HK-2 (cell line): ENCODE measurements around the gene PPM1F.

Source experiments
- DNase-seq: peaks from one replicate; pipeline ENCODE4 v3.0.0-alpha.2; 2018; ENCODE audit not compliant: unreplicated experiment

The PPM1F gene

DNA sequence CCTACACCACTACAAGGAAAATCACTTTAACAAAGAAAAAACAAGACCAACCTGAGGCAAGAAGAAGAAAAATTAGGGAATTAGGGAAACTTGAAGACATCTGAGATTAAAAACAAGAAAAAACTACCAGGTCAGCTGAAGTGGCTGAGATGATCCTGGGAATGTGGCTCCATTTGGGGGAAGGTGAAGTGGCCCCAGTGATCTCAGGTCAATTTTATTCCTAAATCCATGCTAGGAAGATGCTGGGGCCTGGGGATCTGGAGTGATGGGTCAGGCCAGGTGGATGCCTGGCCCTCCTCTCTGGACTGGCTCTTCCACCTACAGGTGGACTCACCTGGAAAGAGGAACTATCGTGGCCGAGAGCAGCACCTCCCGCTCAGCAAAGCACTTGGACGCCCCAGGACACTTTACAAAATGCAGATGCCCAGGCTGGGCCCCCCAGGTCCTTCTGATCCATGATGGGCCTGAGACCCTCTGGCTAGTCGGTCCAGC is 23.3 kb upstream of the PPM1F start:
- DNase-seq, result no peak

DNA sequence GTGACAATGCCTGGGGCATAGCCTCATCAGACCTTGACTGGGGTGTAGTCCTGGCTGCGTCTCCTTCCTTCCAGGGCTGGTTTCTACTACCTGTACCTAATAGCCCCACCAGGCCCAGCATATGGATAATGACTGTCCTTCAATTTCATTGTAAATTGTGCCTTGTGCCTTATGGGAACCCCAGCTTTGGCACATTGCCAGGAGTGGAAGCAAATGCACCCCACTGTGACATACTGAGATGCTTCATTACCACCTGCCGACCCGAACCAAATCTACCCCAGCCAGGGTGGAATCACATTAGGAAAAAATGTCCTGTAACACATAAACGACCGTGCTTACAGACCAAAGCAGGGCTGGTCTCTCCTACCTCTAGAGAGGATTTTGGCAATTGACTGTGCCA is 22.6 kb upstream of the PPM1F start:
- DNase-seq, result no peak

DNA sequence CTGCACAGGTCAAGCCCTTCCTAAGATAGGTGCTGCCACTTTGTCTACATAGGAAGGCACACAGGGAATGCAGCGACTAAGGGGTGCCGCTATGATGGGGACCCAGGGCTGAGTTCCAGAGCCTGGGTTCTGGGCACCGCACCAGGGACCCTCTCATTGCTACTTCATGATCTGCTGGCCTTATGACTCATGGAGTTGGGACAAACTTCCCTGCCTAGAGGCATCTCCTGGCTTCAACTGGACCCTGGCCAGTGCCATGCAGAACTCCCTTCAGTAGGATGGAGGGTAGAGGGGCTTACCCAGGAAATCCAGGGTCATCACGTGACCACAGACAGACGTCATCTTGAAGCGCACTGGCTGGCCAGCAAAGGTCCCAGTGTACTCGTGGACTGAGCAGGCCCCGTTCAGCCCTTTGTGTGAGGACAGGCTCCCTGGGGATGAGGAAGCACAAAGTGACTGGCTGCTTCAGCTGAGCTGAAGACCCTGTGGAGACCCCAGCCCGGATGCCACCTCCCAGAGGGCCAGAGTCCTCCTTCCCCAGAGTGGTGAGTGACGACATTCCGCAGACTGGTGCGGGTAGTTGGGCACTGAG is 21.5 kb upstream of the PPM1F start:
- DNase-seq, result no peak

DNA sequence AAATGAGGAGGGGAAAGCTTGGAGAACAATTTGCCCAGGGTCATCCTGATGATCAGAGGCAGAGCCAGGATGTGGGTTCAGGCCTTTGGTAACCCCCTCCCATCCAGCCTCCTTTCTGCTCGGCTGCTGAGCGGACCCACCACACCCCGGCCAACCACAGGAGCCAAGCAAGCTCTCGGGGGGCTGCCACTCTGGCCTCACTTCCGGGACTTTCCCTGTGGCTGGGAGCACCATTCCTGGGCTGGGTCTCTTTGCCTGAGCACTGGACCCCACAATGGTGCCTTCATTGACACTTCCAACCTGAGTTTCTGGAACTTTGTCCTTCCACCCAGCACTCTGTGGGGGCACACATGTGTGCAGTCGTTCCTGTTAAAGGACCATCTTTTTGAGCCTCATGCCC is 20.2 kb upstream of the PPM1F start:
- DNase-seq, result no peak

DNA sequence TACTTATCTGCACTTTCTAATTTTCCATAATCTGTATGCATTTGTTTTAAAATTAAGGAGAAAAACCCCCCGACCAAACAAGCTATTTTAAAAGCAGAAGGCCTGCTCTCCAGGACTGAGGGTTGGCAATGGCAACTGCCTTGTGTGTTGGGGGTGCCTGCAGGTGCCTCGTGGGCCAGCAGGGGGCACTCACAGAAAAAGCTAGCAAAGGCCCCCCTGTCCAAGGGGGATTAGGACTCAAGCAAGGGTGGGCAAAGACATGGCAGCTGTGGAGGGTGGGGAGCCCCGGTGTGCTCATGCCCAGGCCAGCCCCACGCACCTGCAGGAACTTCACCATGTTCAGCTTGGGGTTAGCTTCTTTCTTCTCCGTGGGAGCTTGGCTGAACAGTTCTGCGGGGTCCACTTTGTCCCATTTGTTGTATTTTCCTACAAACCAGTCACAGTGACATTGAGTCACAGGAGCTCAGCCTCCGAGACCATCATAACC is 19.7 kb upstream of the PPM1F start:
- DNase-seq, result no peak

DNA sequence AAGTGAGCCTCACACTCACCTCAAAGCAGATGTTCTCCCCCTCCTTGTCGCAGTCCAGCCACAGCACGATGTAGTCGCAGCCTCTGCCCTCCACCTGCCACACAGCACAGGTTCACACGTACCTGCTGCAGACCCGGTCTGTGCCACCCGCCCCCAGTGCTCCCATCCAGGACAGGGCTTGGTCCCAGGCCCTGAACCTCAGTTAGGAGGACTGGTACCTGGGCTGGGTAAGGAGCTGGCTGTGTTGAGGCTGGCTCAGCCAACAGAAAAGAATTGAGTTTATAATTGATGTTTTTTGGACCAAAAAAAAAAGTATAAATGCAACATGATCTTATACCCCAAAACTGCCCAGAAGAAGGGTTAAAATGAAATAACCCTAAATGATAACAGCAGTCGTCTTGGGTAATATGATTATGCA is 19.2 kb upstream of the PPM1F start:
- DNase-seq, result no peak

DNA sequence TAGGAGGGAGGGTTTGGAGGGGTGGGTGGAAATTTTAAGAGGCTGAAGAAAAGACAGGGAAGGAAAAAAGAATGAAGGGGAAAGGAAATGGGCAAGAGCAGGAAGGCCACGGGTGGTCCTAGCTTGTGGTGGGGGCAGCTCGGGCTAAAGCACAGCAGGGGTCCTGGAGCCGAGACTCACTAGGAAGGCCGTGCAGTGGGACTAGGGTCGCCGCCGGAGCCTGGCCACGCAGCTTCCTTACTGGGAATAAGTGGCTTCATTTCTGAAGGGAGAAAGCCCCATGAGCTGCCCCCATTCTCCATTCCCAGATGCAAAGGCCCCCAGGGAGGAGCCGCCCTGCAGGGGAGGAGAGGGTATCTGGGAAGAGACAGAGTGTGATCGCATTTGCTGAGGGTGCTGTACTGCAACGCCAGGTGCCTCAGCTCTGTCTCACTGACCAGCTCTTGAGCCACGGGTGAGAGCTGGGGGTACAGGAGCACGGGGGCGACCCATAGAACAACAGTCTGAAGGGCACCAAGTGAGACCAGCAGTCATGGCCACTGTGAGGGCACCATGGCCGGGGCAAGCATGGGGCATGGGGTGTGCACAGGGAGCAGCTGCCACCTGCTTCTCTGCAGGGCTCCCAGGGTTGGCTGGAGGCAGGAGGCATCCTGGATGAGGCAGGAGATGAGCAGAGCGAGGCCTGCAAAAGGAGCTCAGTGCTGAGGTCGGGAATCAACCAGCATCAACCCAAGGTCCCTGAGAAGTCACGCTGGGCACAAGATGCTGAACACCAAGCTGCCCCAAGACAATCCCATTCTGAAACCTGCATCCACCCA is 18.4 kb upstream of the PPM1F start:
- no peak for DNase-seq

DNA sequence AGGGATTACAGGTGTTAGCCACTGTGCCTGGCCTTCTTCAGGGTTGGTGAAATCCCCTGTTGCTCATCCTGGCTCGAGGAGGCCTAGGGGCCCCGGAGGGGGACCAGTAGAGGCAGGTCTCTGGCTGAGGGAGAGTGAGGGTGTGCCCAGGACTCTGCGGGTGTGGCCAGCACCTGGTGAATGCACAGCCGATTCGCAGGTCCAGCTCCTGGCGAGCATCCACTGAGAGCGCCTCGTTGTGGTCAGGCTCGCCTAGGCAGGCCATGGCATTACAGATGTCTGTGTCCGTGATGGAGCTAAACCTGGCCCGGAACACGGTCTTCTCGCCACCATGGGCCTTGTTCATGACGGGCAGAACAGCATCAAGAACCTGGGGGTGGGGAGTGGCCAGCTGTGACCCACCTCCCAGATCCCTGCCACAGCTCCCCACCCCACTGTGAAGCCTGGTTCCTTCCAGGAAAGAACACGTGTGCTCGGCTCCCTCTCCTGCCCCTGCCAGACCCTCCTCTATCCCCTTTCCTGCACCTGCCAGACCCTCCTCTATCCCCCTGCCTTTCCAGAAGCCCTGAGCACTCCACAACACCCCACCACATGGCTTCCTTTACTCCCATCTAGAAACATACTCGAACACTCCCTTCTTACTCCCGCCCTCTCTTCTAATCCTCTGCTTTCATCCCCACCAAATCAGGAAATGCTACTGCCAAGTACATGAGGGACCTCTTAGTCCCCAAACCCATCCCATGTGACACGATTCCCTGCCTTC is 17.6 kb upstream of the PPM1F start:
- no peak for DNase-seq

DNA sequence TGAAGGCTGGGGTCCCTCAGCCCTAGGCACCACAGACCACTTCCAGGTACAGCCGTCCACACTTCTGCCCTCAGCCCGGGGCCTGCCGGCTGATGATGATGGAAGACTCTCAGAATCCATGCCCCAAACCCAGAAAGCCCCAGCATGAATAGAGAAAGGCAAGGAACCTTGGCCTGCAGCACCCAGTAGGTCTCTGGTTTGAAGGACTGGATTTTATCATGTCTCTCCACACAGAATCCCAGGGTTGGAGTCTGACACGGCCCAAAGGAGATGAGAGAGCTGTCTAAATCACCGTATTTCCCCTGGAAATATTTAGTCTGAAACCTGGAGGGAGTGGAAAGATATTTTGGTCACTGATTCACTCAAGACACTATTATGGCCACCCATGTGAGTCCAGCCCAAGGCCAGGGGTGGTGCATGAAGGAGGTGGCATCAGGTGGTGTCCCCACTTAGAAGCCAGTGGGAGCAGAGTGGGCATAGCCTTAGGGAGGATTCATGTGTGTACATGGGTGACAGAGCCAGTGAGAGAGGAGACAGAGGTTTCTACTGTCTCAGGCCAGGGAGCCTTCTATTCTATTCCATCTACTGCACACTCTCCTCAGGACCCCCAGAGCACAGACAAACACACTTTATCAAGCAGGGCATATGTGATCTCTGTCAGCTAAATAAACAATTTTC is 15.9 kb upstream of the PPM1F start:
- DNase-seq, result no peak

DNA sequence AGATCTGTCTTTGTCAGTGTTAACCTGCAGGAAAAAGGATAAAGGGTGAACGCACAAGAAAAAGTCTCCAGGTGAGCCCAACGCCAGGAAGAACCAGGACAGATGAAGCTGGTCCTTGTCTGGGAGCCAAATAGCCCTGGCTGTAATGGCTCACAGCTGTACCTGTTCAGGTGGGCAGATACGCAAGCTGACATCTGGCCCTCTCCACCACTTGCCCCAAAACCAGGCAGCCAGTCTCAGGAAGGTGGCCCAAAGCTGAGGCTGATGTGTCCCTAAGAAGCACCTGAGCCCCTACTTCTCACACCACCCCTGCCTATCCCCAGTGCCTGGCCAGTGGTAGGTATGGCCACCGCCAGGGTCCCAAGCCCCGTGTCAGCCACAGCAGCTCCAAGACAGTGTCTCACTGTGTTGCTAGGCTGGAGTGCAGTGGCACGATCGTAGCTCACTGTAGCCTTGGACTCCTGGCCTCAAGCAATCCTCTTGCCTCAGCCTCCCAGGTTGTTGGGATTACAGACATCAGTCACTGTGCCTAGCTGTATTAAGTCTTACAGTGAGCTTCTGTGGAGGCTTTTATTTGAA is 15.1 kb upstream of the PPM1F start:
- DNase-seq, result no peak

DNA sequence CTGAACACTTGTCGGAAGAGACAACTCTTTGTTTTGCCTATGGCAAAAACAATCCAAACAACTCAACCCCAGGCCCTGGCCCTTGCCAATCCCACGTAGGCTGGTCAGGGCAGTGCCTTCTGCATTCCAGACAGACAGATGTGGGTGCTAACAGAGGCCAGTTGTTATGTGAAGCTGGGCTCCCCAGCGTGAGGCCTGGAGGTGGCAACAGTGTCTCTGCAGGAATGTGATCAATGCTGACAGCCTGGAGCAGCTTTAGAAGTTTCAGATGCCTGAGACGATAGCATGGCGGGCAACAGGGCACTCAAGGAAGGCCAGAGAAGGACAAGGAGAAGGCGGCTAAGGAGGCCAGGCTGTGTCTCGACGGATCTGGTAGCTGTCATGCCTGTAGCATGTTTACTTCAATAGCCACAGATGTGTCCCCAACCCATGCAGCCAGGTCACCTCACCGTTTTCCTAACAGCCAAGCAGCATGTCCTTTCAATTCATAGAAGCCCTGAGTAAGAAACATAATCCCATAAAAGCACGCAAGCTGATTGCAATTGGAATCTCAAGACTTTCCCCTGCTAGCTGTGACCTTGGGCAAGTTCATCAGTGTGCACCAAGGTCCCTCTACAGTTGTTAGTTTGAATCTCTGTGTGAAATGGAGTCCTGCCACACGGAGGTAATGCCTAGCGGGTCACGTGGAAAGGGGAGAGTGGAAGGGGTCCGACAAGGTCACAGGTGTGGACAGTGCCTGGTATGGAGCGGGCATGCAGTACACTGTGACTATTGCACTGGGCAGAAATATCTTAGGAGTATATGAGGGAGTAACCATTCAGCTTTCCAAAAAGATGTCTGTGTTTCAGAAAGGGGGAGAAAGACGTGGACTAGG is 14.2 kb upstream of the PPM1F start:
- DNase-seq, result no peak

DNA sequence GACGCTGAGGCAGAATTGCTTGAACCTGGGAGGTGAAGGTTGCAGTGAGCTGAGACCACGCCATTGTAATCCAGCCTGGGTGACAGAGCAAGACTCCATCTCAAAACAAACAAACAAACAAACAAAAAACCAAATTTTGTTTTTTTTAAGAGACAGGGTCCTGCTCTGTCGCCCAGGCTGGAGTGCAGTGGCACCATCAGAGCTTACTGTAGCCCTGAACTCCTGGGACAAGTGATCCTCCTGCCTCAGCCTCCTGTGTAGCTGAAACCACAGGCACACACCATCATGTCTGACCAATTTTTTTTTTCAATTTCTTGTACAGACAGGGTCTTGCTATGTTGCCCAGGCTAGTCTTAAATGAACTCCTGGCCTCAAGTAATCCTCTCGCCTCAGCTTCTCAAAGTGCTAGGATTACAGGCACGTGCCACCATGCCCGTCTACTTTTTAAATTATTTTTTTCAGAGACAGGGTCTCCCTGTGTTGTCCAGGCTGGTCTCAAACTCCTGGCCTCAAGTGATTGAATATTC is 13.2 kb upstream of the PPM1F start:
- no peak for DNase-seq

DNA sequence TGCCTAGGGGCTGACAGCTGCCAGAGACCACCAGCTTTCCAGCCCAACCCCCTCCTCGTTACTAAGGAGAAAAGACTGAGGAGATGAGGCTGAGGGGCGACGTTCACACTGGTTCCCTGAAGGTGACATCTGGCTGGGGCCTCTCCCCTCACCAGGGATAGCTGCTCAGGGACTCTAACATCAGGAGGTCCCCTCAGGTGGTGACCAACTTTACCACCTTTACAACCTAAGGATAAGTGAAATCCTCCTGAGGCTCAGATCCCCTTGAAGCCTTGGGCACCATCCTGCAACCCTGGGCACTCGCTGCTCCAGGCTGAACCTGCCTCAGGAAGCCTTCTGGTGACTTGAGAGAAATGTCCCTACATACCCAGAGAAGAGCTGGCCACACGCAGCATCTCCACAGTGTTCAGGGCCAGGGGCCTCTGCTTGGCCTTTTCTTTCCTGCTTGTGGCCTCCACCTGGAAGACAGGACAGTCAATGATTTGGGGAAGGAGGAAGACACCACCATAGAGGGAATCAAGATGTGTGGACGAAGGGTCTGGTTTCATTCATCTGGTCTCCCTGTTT is 12.4 kb upstream of the PPM1F start:
- DNase-seq, result no peak

DNA sequence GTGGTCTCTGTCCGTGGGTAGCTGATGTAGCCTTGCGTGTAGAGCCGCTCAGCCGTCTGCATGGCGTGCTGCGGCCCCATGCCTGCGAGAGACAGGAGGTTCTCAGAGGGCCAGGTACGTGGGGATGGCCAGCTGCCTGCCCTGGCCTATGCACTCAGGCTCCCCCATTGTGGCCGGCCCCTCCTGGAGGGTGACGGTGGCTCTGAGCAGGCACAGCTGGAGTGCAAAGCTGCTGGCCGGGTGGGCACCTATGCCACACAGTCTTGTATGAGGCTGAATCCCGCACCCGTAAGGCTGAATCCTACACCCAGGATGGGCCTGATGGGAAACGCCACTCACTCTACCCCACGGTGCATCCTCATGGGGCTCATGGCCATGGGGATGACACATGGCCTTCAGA is 11.6 kb upstream of the PPM1F start:
- no peak for DNase-seq

DNA sequence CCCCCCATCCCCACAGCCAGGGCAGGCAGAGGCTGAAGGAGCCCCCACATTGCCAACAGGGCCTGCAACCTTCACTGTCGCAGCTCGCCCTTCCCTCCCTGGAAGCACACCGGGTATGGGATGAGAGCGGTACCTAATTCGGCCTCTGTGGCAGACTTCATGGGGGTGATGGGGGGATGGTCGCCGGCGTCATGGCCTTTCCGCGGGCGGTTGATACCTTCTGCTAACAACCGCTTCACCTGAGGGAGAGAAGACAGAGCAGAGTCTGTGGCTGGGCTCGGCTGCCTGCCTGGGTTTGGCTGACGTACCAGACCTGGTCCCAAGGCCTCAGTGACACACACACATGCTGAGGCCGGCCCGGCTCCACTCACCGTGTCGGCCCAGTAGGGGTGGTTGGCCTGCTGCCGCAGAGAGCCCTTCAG is 11.2 kb upstream of the PPM1F start:
- DNase-seq, result no peak

DNA sequence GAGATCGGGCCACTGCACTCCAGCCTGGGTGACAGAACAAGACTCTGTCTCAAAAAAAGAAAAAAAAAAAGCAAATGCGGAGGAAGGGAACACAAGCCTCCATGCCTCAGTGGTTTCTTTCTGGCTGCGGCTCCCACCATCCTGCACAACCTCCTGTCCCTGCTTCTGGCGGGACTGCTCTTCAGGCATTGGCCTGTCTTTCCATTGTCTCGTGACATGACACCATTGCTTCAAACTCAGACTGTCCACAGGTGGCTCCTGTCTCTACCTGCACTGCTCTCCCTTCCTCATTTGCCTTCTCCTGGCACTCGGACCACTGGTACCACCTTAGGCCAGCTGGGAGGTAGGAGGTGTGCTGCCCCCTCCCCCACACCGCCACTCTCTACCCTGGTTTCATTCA is 10.6 kb upstream of the PPM1F start:
- DNase-seq, result no peak

DNA sequence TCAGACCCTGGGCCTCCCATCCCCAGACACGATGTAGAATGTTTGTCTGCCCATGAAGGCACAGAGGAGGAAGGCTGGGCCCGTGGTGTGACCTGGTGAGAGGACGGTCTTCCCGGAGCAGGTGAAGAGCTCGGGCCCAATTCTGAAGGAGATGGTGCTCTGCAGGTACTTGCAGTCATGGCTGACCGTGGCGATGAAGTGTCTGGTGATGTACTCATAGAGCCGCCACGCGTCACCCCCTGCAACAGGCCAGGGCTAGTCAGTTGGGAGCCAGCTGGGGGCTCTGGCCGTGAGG is 10.0 kb upstream of the PPM1F start:
- DNase-seq, result no peak

DNA sequence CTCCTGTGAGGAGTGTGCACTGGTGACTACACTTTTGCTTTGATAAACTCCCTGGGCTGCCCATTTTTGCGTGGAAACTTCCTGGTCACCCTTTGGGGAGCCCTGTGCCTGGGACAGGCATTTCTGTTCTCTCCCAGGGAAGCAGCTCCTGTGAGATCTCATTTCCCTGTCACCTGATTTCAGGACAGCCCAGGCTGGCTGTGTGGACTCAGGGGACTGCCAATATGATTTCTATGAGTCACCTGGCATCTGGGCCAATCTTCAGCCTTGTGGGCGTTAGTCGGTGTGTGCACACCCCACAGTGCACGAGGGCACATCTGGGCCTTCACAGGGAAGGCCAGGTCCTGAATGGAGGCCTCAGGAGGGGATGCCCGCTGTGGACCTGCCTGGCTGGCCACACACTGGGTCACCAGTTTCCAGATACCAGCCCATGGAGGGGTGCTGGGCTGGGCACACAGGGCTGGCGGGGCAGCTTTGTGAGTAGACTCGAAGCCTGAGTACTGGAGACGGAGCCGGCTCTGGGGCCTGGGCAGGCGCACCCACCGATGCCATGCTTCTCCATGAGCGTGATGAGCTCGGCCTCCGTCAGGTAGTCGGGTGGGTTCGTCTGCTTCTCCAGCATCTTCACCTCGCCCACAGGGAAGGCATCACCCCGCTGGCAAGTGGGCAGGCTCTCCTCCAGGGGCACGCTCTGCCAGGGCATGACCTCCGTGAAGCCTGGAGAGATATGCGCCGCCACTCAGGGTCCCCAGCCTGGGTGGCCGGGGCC is 9.4 kb upstream of the PPM1F start:
- peak; percentile 53 for DNase-seq

DNA sequence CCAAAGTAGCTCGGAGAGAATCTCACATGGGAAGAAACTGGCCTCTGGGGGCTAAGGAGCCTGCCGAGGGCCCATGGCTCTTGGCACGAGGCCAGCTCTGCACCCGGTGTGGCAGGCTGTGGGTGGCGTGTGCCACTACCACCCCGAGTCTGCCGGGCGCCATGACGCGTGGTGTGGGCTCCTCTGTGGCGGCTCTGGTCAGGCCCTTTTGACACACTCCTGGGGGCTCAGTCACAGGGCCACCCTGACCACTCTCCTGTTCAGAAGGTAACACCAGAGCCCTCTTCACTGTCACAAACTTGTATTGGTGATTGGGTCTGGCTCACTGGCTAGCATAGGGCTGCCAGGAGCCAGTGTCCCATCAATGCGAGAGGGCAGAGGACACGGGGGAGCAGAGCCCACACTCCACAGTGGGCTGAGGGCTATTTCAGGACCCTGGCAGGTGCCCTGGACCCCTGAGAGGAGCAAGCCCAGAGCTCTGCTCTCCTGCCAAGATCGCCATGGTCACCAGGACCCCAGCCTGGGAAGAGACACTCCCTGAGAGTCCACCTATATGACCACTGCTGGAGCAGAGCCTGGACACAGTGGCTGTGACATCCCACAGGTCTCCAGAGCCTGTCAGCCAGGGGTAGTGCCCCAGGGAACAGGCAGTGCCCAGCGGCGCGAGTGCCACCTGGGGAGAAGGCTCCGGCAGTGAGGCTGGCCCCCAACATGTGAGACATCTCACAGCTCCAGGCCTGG is 8.6 kb upstream of the PPM1F start:
- DNase-seq, result no peak
